ENCODE results near the gene SLC7A4.
"Not testable (repeated sequence)": the region's sequence is repeated elsewhere in the genome, so short reads cannot be mapped to it uniquely, and the experiment has no call there.

Gene SLC7A4

GRCh38 chr22:21064917-21065864 lies 32.8 kb upstream of the SLC7A4 start:
- DNase-seq: no peak

- DNase-seq: not testable (repeated sequence)
These were observed 32.1 kb upstream of the SLC7A4 start for GRCh38 chr22:21064425-21064824.

DNA sequence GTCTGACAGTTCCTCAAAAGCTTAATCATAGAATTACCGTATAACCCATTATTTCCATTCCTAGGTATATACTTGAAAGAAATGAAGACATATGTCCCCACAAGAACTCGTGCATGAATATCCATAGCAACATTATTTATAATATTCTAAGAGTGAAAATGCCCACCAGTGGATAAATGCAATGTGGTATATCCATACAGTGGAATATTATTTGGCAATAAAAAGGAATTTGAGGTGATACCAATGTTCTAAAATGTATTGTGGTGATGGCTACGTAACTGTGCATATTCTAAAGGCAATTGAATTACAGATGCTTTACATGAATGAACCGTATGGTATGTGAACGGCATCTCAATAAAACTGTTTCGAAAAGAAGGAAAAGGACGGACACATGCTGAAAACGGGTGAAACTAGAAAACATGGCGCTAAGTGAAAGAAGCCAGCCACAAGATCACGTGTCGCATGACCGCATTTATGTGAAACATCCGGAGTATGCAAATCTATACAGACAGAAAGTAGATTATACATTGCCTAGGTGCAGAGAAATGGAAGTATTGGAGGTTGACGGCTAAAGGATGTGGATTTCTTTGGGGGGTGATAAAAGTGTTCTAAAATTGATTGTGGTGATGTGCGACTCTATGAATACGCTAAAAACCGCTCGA lies 29.4 kb upstream of the SLC7A4 start:
- DNase-seq: not testable (repeated sequence)

DNA sequence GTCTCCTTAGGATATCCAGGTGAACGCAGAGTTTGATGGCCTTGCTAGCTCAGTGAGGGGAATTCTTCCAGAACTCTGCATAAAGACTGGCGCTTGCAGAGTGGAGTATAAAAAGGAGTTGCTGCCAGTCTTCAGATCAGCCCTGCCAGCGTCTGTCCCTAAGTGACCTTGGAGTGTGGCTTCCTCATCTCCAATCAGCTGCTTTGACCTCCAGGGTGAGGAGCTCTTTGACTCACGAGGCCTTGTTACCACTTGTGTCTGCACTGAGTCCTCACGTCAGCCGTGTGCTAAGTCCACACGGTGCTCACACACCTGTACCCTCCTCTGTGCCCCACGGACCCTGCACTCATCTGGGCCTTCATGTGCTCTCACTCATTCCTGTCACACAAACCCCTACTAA lies 28.0 kb upstream of the SLC7A4 start:
- not testable (repeated sequence) for DNase-seq

- DNase-seq: no peak
These were observed 23.5 kb upstream of the SLC7A4 start for GRCh38 chr22:21055880-21056319.

GRCh38 chr22:21055564-21055834 lies 23.1 kb upstream of the SLC7A4 start:
- no peak for DNase-seq

- no peak for DNase-seq
These were observed 22.6 kb upstream of the SLC7A4 start for GRCh38 chr22:21054714-21055563.

DNA sequence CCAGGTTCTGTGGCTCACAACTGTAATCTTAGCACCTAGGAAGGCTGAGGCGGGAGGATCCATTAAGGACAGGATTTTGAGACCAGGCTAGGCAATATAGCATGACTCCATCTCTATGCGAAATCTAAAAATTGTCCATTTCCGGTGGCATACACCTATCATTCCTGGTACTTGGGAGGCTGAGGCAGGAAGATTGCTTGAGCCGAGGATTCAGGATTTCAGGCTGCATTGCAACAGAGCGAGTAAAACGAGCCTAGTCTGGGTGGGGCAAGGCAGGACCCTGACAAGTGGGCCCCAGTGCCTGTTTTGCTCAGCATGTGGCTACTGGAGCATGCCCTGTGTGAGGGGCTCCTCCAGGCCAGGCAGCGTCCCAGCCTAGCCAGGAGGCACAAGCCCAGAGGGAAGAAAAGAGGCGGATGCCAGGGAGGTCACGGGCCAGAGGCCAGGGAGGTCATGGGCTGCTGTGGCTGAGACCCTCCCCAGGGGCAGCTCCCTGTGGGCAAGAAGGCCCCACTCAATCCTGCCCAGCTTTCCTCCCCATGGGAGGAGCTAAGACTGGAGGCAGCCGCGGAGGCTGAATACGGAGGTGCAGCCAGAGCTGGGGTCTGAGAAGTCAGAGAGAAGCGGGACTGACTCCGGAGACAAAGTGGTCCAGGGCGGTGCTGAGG lies 21.8 kb upstream of the SLC7A4 start:
- DNase-seq: no peak

GRCh38 chr22:21052715-21053459 lies 20.5 kb upstream of the SLC7A4 start:
- DNase-seq: no peak

DNA sequence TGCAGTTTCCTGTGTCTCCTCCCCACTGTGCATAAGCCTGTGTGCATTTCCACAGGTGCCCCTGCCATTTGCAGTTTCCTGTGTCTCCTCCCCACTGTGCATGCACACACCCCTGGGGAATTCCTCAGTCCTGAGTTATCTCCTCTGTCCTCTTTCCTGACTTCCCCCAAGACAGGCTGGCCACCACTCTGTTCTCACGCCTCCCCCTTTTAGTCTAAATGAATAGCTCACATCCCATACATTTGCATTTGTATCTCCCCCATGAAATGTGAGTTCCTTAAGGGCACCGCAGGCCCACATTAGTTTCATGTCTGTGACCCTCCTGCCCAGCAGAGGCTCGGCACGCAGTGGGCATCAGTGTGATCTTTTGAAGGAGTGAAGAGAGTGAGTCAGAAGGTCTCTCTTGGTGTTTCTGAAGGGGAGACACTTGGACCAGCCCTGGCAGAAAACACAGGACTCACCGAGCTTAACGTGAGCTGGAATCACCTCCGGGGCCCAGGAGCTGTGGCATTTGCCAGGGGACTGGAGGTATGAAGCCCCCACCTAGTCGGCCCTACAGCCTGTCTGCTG lies 19.6 kb upstream of the SLC7A4 start:
- DNase-seq: no peak

DNA sequence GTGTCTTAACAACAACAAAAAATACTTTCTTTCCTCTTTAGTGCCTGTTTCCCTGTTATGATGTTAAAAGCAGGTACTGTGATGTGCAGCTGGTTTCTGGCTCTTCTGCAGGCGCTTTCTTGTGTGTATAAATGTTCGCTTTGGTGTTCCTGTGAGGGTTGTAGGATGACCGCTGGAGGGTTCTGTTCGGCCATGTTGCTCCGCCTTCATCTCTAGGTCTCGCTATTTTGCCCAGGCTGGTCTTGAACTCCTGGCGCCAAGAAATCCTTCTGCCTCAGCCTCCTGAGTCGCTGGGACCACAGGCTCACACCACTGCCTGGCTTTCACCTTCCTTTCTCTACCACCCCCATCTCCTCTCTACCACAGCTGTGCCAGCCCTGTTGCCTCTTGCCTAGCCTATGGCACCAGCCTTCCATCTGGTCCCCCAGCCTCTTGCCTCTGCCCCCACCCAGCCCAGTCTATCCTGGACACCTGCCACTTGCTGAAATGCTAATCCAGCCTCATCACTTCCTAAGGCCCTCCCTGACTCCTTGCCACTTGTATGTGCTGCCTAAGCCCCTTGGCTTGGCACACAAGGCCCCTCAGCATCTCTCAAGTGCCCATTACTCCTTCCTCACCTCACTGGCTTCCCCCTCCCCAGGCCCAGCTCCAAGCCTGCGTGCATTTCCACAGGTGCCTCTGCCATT lies 18.9 kb upstream of the SLC7A4 start:
- DNase-seq: no peak

DNA sequence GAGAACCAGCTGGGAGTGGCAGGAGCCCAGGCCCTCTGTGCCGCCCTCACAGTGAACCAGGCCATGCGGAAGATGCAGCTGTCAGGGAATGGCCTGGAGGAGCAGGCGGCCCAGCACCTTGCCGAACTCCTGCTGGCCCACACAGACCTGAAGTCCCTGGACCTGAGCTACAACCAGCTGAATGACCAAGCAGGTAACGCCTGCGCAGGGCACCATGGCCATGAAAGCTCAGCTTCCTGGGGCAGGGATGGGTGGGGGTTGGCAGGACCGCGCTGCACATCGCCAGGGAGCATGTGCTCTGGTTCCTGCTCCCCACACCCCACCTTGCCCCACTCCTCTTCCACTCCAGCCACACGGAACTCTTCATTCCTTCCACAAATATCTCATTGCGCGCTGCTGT lies 16.6 kb upstream of the SLC7A4 start:
- not testable (repeated sequence) for DNase-seq

DNA sequence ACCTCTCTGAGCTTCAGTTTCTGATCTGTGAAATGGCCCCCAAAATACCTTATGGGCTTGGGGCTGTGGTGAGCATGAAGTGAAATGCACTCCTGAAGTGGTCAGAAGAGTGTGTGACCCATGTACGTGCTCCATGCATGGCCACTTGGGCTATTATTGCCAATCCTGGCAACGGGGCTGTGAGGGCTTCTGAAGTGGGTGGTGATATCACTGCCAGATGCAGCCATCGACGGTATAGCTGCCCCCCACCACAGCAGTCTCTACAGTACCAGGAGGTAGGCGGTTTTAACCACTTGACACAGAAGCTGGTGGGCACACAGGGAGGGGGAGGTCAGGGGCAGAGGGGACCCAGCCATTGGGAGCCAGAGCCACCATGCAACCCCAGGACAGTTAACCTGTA lies 16.1 kb upstream of the SLC7A4 start:
- DNase-seq: not testable (repeated sequence)

DNA sequence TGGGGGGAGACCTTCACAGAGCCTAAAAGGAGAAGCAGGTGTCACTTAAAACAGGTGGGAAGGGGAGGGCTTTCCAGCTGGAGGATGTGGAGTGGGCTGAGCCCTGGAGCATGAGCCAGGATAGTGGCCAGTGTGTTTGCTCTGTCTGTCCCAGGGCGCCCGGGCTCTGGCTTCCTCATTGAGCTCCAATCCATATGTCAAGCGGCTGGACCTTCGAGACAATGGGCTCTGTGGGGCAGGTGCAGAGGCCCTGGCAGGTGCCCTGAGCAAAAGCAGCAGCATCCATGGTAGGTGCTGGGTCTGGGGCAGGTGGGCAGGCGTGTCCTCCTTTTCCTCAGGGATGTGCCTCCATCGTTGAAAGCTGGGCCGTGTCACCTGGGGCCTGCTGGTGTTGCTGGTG lies 15.4 kb upstream of the SLC7A4 start:
- DNase-seq: no peak

DNA sequence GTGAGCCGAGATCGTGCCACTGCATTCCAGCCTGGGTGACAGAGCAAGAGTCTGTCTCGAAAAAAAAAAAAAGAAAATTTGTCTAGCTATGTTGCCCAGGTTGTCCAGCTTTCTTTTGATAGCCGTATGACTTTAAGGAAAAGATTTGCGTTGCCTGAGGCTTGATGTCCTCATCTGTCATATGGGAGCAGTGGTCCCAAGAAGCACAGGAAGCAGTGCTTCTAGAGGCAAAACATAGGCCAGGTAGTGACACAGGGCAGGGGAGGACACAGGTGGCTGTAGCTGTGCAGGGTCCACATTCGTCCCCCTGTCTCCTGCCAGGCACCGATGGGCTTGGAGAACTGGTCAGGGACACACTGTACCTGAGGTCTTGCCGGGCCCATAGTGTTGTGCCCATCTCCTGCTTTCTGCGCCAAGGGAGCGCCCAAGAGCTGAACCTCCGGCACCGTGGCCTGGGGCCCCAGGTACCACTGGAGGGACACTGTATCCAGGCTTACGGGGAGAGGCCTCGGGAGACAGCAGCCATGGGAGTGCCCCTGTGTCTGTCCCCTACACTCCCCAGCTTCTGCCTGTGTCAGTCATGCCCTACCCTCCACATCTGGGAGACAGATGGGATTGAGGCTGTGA lies 14.8 kb upstream of the SLC7A4 start:
- DNase-seq: no peak

GRCh38 chr22:21045585-21046294 lies 13.4 kb upstream of the SLC7A4 start, which contains the start of gene LRRC74B:
Gene LRRC74B, plus strand, starts transcription at chr22:21045946. Its CDS starts 41 bp downstream, at chr22:21045987.
- DNase-seq: peak; percentile 23

DNA sequence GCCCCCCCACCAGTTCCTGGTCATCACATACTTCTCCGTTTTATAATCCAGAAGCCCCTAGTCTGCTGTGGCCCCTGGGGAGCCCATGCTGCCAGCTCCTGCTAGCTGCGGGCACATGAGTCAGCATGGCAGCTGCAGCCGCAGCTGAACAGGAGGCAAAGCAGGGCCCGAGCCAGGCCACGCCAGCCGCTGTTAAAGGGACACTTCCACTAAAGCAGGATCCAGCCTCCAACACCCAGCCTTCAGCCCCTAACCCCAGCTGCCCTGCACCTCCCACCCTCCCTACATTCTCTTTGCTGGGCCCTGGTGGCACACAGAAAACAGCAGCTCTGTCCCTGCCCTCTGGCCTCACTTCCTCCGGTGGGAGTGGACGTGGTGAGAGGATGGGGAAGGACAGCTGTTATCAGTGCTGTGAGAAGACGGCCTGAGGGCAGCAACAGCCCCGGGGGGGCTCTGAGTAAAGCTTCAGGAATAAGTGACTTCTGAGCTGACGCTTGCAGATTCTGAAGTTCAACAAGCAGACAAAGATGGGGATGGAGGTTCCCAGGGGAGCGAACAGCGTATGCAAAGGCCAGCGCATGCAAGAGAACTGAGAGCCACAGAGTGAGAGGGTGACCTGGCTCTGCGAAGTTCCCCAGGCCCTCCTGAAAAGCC lies 12.7 kb upstream of the SLC7A4 start:
- DNase-seq: no peak

DNA sequence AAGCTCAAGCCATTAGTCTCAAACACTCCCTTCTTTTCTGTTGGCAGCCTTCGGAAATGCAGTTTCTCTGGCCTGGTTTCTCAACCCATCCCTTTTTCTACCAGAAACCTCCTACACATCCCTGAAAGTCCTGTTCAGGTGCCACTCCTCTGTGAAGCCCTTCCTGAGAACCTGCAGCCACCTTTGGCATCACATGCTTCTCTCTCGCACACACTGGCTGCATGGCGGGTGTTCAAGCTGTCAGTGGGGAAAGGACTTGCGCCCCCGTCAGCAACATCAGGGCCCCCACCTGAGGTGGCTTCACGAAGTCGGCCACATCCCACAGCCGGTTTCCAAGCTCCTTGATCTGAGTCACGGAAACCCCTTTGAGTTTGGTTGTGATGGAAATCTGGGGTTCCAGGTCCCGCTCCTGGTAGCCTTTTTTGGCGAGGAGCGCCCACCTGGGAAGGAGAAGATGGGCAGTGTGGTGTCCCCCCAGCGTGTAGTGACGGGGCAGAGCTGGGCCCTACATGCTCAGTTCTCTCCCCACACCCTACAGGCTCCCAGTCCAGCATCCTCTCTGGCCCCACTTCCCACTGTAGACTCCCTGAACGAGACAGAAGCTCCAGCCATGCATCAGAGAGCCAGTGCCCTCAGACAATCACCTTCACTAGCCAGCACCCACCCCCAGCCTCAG lies 11.6 kb upstream of the SLC7A4 start:
- DNase-seq: no peak

Data from NCI-H2081 treated with DMSO at 0.1 percent for 48 hours (cell line).